Muscle layer of colon (tissue), 2 donors: ENCODE measurements around the gene SH2D3C.

ENCODE experiments used
- H3K27ac ChIP-seq: one replicate; pipeline ENCODE4 v1.7.0; 2013; ENCODE audit warnings: low read depth, mild to moderate bottlenecking, low read length, moderate library complexity
- H3K27me3 ChIP-seq, 2 donors: one replicate each; pipeline ENCODE4 v1.7.0; 2013; ENCODE audit warnings: low read length in 2 of 2, mild to moderate bottlenecking in 2 of 2; ENCODE audit not compliant: insufficient read depth in 2 of 2, control insufficient read depth in 1 of 2
- H3K36me3 ChIP-seq: one replicate; pipeline ENCODE4 v1.7.0; 2013; ENCODE audit warnings: mild to moderate bottlenecking, low read length; ENCODE audit not compliant: insufficient read depth
- H3K4me1 ChIP-seq: one replicate; pipeline ENCODE4 v1.7.0; 2013; ENCODE audit warnings: mild to moderate bottlenecking, low read length; ENCODE audit not compliant: insufficient read depth
- H3K4me3 ChIP-seq, 2 donors: one replicate each; pipeline ENCODE4 v1.7.0; 2013; ENCODE audit warnings: low read length in 2 of 2, low read depth in 1 of 2, mild to moderate bottlenecking in 1 of 2, moderate library complexity in 1 of 2
- H3K9ac ChIP-seq: one replicate; pipeline ENCODE4 v1.7.0; 2013; ENCODE audit warnings: low read length
- H3K9me3 ChIP-seq: one replicate; pipeline ENCODE4 v1.7.0; 2013; ENCODE audit warnings: mild to moderate bottlenecking, low read length
- donor health status: abdominal sarcoma.
- donor health status: Adenocarcinoma of cecum.

SH2D3C gene

DNA sequence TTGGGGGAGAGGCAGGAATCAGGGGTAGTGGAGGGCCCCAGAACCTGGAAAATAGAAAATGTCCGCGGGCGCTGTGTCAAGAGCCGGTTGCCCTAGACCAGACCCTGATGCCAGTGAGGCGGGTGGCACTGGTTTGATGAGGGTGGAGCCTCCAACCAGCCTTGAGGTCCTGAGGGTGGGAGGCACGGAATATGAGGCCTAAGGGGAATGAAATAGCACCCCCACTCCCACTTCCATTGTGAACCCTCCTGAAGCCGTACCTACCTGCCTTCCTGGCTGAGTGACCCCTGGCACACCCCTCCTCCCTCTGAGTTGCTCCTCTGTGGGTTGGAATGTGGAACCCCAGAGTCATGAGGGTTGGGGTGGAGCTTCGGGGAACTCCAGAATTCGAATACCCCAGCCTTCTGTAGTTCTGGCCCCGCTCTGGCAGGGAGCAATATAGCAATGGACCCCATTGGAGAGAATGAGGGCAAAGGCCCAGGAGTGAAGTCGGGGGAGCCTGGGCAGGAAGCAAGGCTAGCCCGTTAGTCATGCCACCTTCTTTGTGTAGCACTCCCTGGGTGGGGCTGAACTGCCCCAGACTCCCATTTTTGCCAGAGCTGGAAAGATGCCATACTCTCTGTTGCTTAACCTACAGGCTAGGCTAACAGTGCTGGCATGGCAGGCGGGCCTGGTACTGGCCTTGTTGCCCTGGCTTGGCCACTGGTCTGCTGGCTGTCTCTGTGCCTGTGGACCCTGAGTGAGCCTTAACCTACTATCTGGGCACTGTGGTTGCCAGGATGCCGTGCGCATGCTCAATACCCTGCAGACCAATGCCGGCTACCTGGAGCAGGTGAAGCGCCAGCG, 25.3 kb upstream of the SH2D3C start:
- no peaks in the 10 kb centered on the region for H3K9me3 ChIP-seq
- peak overlapping the region; percentile 67 to 79 for H3K4me3 ChIP-seq
- peaks cover 20% of the 10 kb centered on the region for H3K4me1 ChIP-seq
- peaks cover 17% of the 10 kb centered on the region for H3K36me3 ChIP-seq
- peak overlapping the region; percentile 81 for H3K9ac ChIP-seq
- no peaks in the 10 kb centered on the region for H3K27me3 ChIP-seq
- H3K27ac ChIP-seq: peak overlapping the region; percentile 79

DNA sequence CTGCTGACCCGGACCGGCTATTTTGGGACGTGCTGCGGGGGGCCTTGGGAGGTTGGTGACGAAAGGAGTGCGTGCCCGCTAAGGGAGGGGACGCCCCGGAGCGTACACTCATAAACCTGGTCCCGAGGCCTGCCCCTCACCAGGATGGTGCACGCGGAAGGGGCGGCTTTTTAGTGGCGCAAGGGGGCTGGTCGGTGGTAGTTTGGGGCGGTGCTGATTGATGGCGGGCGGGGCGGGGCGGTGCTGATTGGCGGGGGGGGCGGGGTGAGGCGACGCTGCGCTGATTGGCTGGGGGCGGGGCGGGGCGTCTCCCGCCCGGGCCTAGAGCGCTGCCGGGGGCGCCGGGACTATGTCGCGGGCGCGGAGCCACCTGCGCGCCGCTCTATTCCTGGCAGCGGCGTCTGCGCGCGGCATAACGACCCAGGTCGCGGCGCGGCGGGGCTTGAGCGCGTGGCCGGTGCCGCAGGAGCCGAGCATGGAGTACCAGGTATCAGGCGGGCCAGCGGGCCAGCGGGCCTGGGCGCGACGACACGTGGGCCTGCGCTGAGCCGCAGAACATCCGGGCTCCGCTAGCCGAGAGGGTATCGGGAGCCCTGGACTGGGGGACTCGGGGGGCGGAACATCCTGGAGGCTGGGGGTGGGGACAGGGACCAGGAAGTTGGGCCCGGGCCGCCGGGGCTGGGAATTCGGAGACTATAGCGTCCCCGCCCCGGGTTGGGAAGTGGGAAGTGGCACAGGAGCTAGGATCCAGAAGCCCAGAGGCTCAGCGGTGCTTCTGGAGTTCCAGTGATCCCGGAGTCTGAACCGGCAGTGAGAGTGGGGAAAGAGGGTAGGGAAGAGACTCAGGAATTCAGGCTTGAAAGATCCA, 24.3 kb upstream of the SH2D3C start, which contains the start of gene FPGS:
Gene FPGS, plus strand, starts transcription at position 307 of the 868 bp plus-strand sequence. Its CDS starts 43 bp downstream, at position 350.
- peak within 1 kb of the TSS; percentile 81 for H3K9ac ChIP-seq
- no peaks in the 10 kb centered on the region for H3K27me3 ChIP-seq
- H3K4me3 ChIP-seq: peak within 1 kb of the TSS; percentile 67 to 79
- H3K36me3 ChIP-seq: peaks cover 7% of the 10 kb centered on the region
- H3K27ac ChIP-seq: peak within 1 kb of the TSS; percentile 90
- H3K9me3 ChIP-seq: no peaks in the 10 kb centered on the region
- peaks cover 20% of the 10 kb centered on the region for H3K4me1 ChIP-seq

DNA sequence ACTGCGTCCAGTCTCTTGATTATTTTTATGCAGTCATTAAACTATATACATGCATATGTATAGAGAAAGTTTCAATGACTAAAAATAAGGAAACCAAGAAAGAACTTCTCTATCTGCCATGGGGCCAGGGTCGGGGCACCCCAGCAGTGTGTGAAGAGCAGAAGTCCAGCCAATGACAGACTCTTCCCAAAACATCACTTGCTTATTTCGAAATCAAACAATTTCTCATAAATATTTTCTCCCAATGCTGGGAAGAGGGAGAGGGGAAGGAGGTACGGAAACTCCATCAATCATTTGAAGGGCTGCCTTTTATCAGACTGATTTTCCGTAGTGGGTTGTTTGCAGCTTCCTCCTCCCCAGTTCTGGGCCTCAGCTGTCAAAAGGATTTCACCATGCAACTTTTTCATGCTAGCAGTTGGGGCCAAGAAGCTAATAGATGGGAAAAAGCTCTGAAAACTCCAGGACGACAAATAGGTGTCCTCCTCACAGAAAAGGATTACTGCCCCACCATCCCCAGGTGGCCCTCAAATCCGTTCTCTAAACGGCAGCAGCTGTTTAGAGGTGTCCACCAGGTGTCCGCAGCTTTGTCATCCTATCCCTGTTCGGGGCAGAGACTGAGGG, 23.6 kb upstream of the SH2D3C start:
- Histone ChIP-seq H3K36me3 (no peaks in the 10 kb centered on the region), H3K9ac (peak overlapping the region; percentile 54), H3K9me3 (no peaks in the 10 kb centered on the region), H3K27ac (peak overlapping the region; percentile 90), H3K4me3 (peak overlapping the region; percentile 67 to 69), H3K4me1 (peaks cover 20% of the 10 kb centered on the region), H3K27me3 (no peaks in the 10 kb centered on the region)

DNA sequence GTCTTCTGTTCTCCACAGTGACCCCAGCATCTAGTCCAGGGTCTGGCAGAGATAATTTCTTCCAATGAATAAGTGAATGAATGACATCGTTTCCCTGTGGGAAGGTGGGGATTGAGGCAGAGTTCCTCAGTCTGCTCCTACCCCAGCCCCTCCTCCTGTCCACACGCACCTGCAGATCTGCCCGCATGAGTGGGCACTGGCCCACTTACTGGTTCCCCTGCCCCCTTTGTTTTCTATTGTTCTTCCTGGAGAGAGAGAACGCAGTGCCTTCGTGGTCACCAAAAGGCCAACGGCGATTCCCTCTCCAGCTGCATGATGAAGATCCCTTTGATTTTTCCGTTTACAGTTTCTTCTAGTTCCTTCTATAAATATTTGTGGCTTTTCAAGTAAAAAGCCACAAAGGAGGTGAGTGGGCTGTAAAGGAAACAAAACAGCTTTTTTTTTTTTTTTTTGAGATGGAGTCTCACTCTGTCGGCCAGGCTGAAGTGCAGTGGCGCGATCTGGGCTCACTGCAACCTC, 18.4 kb upstream of the SH2D3C start:
- no peaks in the 10 kb centered on the region for H3K9me3 ChIP-seq
- H3K9ac ChIP-seq: no peak overlapping the region
- H3K4me1 ChIP-seq: peaks cover 10% of the 10 kb centered on the region
- H3K27ac ChIP-seq: no peak overlapping the region
- no peak overlapping the region for H3K4me3 ChIP-seq
- no peaks in the 10 kb centered on the region for H3K27me3 ChIP-seq
- H3K36me3 ChIP-seq: no peaks in the 10 kb centered on the region

DNA sequence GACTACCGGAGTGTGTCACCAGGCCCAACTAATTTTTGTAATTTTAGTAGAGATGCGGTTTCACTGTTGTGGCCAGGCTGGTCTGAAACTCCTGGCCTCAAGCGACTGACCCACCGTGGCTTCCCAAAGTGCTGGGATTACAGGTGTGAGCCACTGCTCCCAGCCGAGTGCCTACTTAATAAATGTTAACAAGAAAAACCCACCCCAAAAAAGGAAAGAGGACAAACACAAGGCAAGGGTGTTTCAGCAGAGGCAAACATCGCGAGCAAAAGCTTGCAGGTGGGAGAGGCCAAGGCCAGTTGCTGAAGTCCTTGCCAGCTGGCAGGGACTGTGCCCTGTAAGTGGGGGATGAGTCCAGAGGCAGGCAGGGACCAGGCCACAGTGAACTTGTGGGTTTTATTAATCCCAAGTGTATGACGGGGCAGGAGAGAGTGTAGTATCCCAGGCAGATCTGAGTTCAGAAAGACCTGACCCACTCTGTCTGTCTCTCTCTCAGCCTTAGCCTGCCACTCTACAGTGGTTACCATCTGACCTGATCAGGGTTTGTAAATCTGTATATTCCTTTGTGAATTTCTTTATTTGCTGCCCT, 17.9 kb upstream of the SH2D3C start:
- H3K4me3 ChIP-seq: no peak overlapping the region
- H3K9ac ChIP-seq: no peak overlapping the region
- peaks cover 9% of the 10 kb centered on the region for H3K4me1 ChIP-seq
- no peaks in the 10 kb centered on the region for H3K27me3 ChIP-seq
- H3K36me3 ChIP-seq: peaks cover under 1% of the 10 kb centered on the region
- H3K27ac ChIP-seq: no peak overlapping the region
- no peaks in the 10 kb centered on the region for H3K9me3 ChIP-seq

DNA sequence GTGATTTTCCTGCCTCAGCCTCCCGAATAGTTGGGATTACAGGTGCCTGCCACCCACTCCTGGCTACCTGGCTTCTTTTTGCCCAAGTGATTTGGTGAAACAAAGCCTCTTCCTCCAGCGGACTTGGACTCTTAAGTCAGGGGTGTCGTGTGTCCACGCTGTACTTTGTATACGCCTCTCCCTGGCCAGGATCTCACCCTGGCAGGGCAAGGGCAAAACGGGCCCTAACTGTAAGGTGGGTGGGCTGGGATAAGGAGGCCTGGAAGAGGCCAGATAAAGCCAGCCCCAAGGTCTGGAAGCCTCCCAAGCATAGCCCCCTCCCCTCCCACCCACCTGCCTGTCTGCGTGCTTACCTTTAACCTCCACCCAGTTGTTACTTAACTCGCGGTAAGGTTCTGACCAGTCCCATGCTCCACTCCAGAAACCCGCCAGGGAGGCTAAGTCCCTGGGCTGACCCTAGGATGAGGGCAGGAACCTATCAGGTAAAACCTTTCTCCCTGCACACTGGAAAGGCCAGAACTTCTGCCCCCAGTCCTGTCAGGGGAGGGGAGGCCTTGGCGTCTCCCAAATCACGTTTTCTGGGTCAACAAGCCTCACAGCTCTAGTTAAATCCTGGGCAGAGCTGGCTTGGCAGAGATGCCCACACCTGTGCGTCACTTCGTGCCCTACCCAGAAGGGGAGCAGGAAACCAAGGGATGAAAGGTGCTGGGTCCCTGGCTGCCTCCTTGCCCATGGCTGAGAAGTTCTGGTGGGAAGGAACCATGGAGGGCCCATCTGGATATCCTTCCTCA, 15.7 kb upstream of the SH2D3C start:
- Histone ChIP-seq H3K9me3 (no peaks in the 10 kb centered on the region), H3K27me3 (no peaks in the 10 kb centered on the region), H3K9ac (no peak overlapping the region), H3K36me3 (peaks cover 21% of the 10 kb centered on the region), H3K27ac (no peak overlapping the region), H3K4me1 (peaks cover 9% of the 10 kb centered on the region), H3K4me3 (no peak overlapping the region)

DNA sequence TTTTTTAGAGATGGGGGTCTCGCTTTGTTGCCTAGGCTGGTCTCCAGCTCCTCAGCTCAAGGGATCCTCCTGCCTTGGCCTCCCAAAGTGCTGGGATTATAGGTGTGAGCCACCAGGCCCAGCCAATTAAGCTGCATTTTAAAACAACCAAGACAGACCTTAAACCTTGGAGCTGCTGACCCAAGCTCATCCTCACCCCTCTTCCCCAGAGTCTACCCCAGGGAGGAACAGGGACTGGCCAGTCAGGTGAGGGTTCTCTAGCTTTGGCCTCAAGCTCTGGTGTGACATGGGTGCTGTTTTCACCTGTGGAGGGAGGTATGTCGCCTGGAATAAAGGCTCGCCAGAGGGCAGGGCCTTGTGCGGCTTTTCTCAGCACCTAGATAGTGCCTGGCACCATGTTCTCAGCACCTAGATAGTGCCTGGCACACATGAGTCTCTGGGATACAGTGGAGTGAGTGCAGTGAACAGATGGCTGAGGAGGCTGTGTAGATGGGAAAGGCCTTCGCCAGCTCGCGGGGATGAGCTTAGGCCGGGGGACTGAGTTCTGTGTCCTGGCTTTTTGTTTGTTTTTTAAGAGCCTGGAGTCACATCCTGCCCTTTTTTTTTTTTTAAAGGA, 14.7 kb upstream of the SH2D3C start:
- peaks cover 31% of the 10 kb centered on the region for H3K36me3 ChIP-seq
- peaks cover 9% of the 10 kb centered on the region for H3K4me1 ChIP-seq
- no peak overlapping the region for H3K27ac ChIP-seq
- H3K27me3 ChIP-seq: no peaks in the 10 kb centered on the region
- no peak overlapping the region for H3K9ac ChIP-seq
- H3K9me3 ChIP-seq: no peaks in the 10 kb centered on the region
- no peak overlapping the region for H3K4me3 ChIP-seq

DNA sequence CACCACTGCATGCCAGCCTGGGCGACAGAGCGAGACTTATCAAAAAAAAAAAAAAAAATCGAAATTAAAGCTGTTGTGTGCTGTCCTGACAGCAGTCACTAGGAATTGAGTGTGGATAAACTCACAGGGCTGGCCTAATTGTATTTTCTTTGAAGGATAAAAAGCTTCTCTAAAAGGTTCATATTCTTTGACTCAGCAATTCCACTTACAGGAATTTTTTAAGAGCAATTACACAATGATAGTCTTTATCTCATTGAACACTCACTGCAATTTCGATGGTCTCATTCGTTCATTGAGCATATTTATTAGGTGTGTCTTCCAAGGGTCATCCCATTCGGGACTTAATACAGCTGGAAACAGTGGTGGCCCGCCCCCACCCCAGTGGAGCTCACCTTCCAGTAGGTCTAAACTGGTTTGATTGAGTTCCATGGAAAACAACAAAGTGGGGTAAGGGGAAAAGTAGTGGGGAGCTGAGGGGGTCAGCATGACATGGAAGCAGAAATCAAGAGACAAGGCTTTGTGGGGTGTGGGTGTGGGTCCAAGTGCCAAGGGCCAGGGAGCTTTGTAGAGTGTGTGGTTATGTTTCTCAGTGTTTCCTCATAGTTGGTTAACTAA, 14.1 kb upstream of the SH2D3C start:
- H3K27ac ChIP-seq: no peak overlapping the region
- peaks cover 13% of the 10 kb centered on the region for H3K4me1 ChIP-seq
- H3K27me3 ChIP-seq: no peaks in the 10 kb centered on the region
- no peak overlapping the region for H3K9ac ChIP-seq
- H3K4me3 ChIP-seq: no peak overlapping the region
- no peaks in the 10 kb centered on the region for H3K9me3 ChIP-seq
- H3K36me3 ChIP-seq: peaks cover 37% of the 10 kb centered on the region

DNA sequence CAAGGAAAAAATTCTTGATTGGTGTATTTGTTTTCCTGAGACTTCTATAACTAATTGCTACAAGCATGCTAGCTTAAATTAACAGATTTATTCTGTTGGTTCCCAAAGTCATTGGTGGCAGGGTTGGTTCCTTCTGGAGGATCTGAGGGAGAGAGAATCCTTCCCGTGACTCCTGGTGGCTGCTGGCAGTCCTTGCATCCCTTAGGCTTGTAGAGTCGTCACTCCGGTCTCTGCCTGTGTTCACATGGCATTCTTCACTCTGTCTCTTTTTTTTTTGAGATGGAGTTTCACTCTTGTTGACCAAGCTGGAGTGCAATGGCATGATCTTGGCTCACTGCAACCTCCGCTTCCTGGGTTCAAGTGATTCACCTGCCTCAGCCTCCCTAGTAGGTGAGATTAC, 12.6 kb upstream of the SH2D3C start:
- H3K4me3 ChIP-seq: no peak overlapping the region
- no peaks in the 10 kb centered on the region for H3K27me3 ChIP-seq
- peaks cover 46% of the 10 kb centered on the region for H3K36me3 ChIP-seq
- no peak overlapping the region for H3K9ac ChIP-seq
- H3K27ac ChIP-seq: no peak overlapping the region
- H3K4me1 ChIP-seq: peaks cover 15% of the 10 kb centered on the region
- no peaks in the 10 kb centered on the region for H3K9me3 ChIP-seq
